Measurements from ENCODE around the gene IL4I1. TPM values are rescaled to one million over a fixed set of nuclear protein-coding genes. Genes with fewer than 3 reads are reported as not detected.

IL4I1 gene
- total RNA-seq, 1 experiment from 2014 or later: 1.5 TPM

DNA sequence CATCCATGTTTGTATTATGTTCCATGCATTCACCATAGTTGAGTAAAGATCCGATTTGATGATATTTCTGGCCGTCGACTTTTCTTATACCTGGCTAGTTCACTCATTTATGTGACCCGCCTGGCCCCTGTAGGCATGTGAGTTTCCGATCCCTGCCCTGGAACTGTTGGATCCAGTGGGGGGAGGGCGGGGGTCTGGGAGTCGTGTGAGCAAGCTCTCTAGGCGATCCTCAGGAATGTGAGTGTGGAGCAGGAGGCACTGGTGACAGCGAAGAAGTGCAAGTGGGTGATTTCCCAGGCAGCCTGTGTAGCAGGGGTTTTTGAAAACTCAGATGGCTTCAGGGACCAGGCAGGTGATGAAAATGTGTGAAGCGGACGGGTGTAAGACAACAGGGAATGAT is 56.4 kb downstream of the IL4I1 start:
- Histone ChIP-seq H3K4me1 (ENCODE audit: control insufficient read depth, insufficient read depth, low read length) (no peaks in the 10 kb centered on the region; the same call in 1 of the 2 replicates), H3K9me3 (ENCODE audit: control insufficient read depth, insufficient read depth, low read depth, low read length) (no peaks in the 10 kb centered on the region), H3K4me3 (ENCODE audit: low read depth in 2 of 2, low read length in 2 of 2) (no peak overlapping the region), H3K36me3 (ENCODE audit: control insufficient read depth, insufficient read depth, low read length) (no peaks in the 10 kb centered on the region; the same call in 1 of the 2 replicates), H3K27me3 (ENCODE audit: control insufficient read depth, insufficient read depth, low read length) (no peaks in the 10 kb centered on the region), H3K27ac (ENCODE audit: low read length) (no peak overlapping the region)
- TF ChIP-seq POLR2AphosphoS5 (IDR thresholded peaks at IDR 0.05; ENCODE audit: low read depth, low read length) (no peak), SIN3A (IDR thresholded peaks at IDR 0.05; ENCODE audit: borderline replicate concordance, insufficient read depth, low read depth, low read length) (no peak), TCF7L2 (IDR thresholded peaks at IDR 0.05; ENCODE audit: low read depth, low read length) (no peak)
- TF ChIP-seq, protein P1, sequence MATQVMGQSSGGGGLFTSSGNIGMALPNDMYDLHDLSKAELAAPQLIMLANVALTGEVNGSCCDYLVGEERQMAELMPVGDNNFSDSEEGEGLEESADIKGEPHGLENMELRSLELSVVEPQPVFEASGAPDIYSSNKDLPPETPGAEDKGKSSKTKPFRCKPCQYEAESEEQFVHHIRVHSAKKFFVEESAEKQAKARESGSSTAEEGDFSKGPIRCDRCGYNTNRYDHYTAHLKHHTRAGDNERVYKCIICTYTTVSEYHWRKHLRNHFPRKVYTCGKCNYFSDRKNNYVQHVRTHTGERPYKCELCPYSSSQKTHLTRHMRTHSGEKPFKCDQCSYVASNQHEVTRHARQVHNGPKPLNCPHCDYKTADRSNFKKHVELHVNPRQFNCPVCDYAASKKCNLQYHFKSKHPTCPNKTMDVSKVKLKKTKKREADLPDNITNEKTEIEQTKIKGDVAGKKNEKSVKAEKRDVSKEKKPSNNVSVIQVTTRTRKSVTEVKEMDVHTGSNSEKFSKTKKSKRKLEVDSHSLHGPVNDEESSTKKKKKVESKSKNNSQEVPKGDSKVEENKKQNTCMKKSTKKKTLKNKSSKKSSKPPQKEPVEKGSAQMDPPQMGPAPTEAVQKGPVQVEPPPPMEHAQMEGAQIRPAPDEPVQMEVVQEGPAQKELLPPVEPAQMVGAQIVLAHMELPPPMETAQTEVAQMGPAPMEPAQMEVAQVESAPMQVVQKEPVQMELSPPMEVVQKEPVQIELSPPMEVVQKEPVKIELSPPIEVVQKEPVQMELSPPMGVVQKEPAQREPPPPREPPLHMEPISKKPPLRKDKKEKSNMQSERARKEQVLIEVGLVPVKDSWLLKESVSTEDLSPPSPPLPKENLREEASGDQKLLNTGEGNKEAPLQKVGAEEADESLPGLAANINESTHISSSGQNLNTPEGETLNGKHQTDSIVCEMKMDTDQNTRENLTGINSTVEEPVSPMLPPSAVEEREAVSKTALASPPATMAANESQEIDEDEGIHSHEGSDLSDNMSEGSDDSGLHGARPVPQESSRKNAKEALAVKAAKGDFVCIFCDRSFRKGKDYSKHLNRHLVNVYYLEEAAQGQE (IDR thresholded peaks at IDR 0.05; ENCODE audit: insufficient read depth in 1 of 2, low read depth in 2 of 2, low read length in 1 of 2): no peak
- TF ChIP-seq, protein P2, sequence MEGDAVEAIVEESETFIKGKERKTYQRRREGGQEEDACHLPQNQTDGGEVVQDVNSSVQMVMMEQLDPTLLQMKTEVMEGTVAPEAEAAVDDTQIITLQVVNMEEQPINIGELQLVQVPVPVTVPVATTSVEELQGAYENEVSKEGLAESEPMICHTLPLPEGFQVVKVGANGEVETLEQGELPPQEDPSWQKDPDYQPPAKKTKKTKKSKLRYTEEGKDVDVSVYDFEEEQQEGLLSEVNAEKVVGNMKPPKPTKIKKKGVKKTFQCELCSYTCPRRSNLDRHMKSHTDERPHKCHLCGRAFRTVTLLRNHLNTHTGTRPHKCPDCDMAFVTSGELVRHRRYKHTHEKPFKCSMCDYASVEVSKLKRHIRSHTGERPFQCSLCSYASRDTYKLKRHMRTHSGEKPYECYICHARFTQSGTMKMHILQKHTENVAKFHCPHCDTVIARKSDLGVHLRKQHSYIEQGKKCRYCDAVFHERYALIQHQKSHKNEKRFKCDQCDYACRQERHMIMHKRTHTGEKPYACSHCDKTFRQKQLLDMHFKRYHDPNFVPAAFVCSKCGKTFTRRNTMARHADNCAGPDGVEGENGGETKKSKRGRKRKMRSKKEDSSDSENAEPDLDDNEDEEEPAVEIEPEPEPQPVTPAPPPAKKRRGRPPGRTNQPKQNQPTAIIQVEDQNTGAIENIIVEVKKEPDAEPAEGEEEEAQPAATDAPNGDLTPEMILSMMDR (IDR thresholded peaks at IDR 0.05): no peak
- DNase-seq (ENCODE audit: low read depth, low spot score): no peak
- CTCF ChIA-PET: no interaction called here
- intact Hi-C loops (cut with micrococcal nuclease; ENCODE audit: unreplicated experiment) (no loop called here), in situ Hi-C loops (cut with HindIII; ENCODE audit: low pct_unique_long_range_greater_than_20kb, low sequenced_read_pairs) (no loop called here)
- ATAC-seq: no peak
- POLR2A ChIA-PET: interaction anchor here (0.5 kb wide), 1 partner anchor 21 kb away, joined by 5 read pairs; no protein-coding TSS in a partner anchor
- BruUV-seq (replicated peaks): no TSS peak

DNA sequence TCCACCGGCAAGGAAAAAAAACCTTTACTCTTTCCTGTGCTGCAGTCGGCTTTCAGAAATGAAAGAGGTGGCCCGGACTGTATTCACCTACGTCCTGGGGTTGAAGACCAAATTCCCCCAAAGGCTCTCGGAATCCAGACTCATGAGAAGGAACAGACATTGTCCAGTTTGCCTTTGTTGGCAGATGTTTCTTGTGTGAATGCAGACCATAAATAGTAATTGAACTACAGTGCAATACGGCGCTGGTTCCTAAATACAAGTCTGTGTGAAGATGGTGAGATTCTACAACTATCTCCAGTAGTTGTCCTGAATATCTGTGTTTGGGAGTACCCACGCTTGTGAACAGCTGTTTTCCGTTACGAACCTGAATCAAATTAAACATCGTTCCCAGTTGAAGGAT is 57.0 kb downstream of the IL4I1 start:
- Histone ChIP-seq H3K4me3 (ENCODE audit: low read depth in 2 of 2, low read length in 2 of 2) (no peak overlapping the region), H3K27me3 (ENCODE audit: control insufficient read depth, insufficient read depth, low read length) (no peaks in the 10 kb centered on the region), H3K27ac (ENCODE audit: low read length) (no peak overlapping the region), H3K36me3 (ENCODE audit: control insufficient read depth, insufficient read depth, low read length) (no peaks in the 10 kb centered on the region; the same call in 1 of the 2 replicates), H3K9me3 (ENCODE audit: control insufficient read depth, insufficient read depth, low read depth, low read length) (no peaks in the 10 kb centered on the region), H3K4me1 (ENCODE audit: control insufficient read depth, insufficient read depth, low read length) (no peaks in the 10 kb centered on the region)
- BruUV-seq (replicated peaks): no TSS peak
- intact Hi-C loops (cut with micrococcal nuclease; ENCODE audit: unreplicated experiment) (no loop called here), in situ Hi-C loops (cut with HindIII; ENCODE audit: low pct_unique_long_range_greater_than_20kb, low sequenced_read_pairs) (no loop called here)
- CTCF ChIA-PET: no interaction called here
- TF ChIP-seq, protein P1 (IDR thresholded peaks at IDR 0.05; ENCODE audit: insufficient read depth in 1 of 2, low read depth in 2 of 2, low read length in 1 of 2): no peak
- TF ChIP-seq POLR2AphosphoS5 (IDR thresholded peaks at IDR 0.05; ENCODE audit: low read depth, low read length) (no peak), TCF7L2 (IDR thresholded peaks at IDR 0.05; ENCODE audit: low read depth, low read length) (no peak), SIN3A (IDR thresholded peaks at IDR 0.05; ENCODE audit: borderline replicate concordance, insufficient read depth, low read depth, low read length) (no peak)
- TF ChIP-seq, protein P2 (IDR thresholded peaks at IDR 0.05): no peak
- POLR2A ChIA-PET: interaction anchor here (0.5 kb wide), 1 partner anchor 20 kb away, joined by 5 read pairs; no protein-coding TSS in a partner anchor
- ATAC-seq (no peak), DNase-seq (ENCODE audit: low read depth, low spot score) (no peak)

All from Panc1 (cell line).